Measurements from ENCODE around the gene MRPL12. TPM values are rescaled to one million over a fixed set of nuclear protein-coding genes. Genes with fewer than 3 reads are reported as not detected.

MRPL12 gene
- total and polyA plus RNA-seq, 3 experiments from 2014 or later: 53.6 to 255 (median 246) TPM

- no peaks in the 10 kb centered on the region for H3K27me3 ChIP-seq (ENCODE audit: insufficient read depth, low read length, poor library complexity, severe bottlenecking)
- CTCF ChIA-PET: no interaction called here
- Mint-ChIP-seq H3K36me3 (no peaks in the 10 kb centered on the region), H3K4me1 (no peaks in the 10 kb centered on the region), H3K27me3 (peaks cover 8 to 21% of the 10 kb centered on the region in 2 donors), H3K4me3 (no peak overlapping the region), H3K27ac (no peak overlapping the region), H3K9me3 (no peaks in the 10 kb centered on the region)
- POLR2A ChIA-PET: no interaction called here
- no peaks in the 10 kb centered on the region for H3K36me3 ChIP-seq (ENCODE audit: insufficient read depth, low read length)
- no peak for DNase-seq
- H3K9me3 ChIP-seq (ENCODE audit: low read length): no peaks in the 10 kb centered on the region
- no peak overlapping the region for H3K4me3 ChIP-seq (ENCODE audit: low read length)
- no peaks in the 10 kb centered on the region for H3K4me1 ChIP-seq (ENCODE audit: insufficient read depth, low read length)
- no peak overlapping the region for H3K27ac ChIP-seq (ENCODE audit: low read depth, low read length)
Measured at GRCh38 chr17:81726004-81726403, 22.8 kb downstream of the MRPL12 start.

DNA sequence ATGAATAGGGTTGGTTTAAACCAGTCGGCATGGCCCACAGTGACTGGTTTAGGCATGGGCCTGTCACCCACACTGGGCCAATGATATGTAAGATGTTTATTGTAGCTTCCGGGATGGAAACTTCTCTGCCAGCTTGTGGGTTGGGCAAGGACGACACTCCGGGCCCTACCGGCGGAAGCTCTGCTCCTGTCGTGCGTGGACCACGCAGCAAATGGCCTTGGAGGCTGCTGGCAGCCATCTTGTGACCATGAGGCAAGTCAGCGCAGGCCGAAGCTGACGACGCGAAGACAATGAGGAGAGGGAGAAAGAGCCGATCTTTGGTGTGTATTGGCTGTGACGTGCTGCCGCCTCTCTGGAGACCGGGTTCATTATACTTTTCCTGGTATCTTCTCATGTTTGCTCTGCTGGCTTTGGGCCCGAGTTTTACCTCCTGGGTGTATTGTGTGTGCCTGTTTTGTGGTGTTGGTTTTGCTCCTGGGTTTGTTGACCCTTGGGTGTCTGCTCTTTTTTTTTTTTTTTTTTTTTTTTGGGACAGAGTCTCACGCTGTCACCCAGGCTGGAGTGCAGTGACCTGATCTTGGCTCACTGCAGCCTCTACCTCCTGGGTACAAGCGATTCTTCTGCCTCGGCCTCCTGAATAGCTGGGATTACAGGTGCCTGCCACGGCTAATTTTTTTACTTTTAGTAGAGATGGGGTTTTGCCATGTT lies 24.3 kb downstream of the MRPL12 start:
- CTCF ChIA-PET: no interaction called here
- H3K4me1 ChIP-seq (ENCODE audit: insufficient read depth, low read length): no peaks in the 10 kb centered on the region

GRCh38 chr17:81733507-81734404 lies 30.6 kb downstream of the MRPL12 start:
- H3K36me3 ChIP-seq (ENCODE audit: insufficient read depth, low read length): no peaks in the 10 kb centered on the region
- peaks cover 0 to 8% (median 5%) of the 10 kb centered on the region in 3 donors for H3K4me1 Mint-ChIP-seq
- no peak overlapping the region for H3K4me3 ChIP-seq (ENCODE audit: low read length)
- peaks cover 4% of the 10 kb centered on the region for H3K27me3 ChIP-seq (ENCODE audit: insufficient read depth, low read length, poor library complexity, severe bottlenecking)
- no peak overlapping the region for H3K4me3 Mint-ChIP-seq
- POLR2A ChIA-PET: no interaction called here
- CTCF ChIA-PET: no interaction called here
- peaks cover 16 to 36% of the 10 kb centered on the region in 2 donors for H3K27me3 Mint-ChIP-seq
- H3K27ac Mint-ChIP-seq: no peak overlapping the region
- no peak overlapping the region for H3K27ac ChIP-seq (ENCODE audit: low read depth, low read length)
- H3K9me3 Mint-ChIP-seq: no peaks in the 10 kb centered on the region
- H3K36me3 Mint-ChIP-seq: no peaks in the 10 kb centered on the region
- DNase-seq: peak in 4 of 5 donors; percentile 21 to 69 (median 28)
- no peaks in the 10 kb centered on the region for H3K9me3 ChIP-seq (ENCODE audit: low read length)
- H3K4me1 ChIP-seq (ENCODE audit: insufficient read depth, low read length): no peaks in the 10 kb centered on the region

More for the DNA sequence above, 24.3 kb downstream of the MRPL12 start:
- DNase-seq: no peak
- Histone ChIP-seq H3K9me3 (ENCODE audit: low read length) (no peaks in the 10 kb centered on the region), H3K27me3 (ENCODE audit: insufficient read depth, low read length, poor library complexity, severe bottlenecking) (no peaks in the 10 kb centered on the region), H3K4me3 (ENCODE audit: low read length) (no peak overlapping the region), H3K36me3 (ENCODE audit: insufficient read depth, low read length) (no peaks in the 10 kb centered on the region), H3K27ac (ENCODE audit: low read depth, low read length) (no peak overlapping the region)
- Mint-ChIP-seq H3K4me1 (no peaks in the 10 kb centered on the region), H3K9me3 (no peaks in the 10 kb centered on the region), H3K36me3 (no peaks in the 10 kb centered on the region), H3K27me3 (peaks cover 11 to 28% of the 10 kb centered on the region in 2 donors), H3K4me3 (no peak overlapping the region), H3K27ac (peak overlapping the region in 1 of 8 donors; percentile 10)
- POLR2A ChIA-PET: no interaction called here

DNA sequence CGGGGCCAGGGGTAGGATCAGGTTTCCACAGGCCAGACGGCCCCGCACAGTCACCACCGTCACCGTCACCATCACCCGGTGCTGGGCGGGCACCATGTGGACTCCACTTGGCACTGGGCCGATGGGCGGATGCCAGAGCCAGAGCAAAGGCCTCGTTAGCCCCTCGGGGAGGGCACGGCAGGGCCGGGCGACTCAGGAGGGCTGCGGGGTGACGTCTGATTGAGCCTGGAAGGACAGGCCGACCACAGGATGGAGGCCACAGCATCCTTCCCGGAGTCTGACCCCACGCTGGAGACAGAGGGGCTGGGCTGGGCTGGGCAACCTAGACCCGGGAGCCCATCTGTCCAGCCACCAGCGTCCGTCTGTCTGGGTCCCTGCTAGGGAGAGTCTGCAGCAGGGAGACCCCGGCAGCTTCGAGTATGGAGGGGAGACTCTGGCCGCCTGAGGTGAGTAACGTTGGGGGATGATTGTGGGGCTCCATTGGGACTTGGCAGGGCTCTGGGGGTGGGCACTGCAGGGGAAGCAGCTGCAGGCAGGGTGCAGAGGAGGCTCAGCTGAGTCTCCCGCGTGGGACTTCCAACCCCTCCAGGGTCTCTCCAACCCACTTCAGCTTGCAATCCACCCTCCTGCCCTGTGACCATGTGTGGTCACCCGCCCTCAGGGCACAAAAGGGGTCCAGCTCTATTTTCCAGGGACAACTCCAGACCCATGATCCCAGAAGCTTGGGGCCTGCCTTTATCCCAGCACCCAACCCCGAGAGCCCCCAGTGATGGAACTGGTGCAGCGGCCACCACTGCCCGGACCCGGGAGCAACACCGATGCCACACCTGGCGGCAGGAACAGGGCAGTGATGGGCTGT lies 31.5 kb downstream of the MRPL12 start:
- Histone ChIP-seq H3K9me3 (ENCODE audit: low read length) (no peaks in the 10 kb centered on the region), H3K36me3 (ENCODE audit: insufficient read depth, low read length) (no peaks in the 10 kb centered on the region), H3K27ac (ENCODE audit: low read depth, low read length) (no peak overlapping the region), H3K27me3 (ENCODE audit: insufficient read depth, low read length, poor library complexity, severe bottlenecking) (peaks cover 4% of the 10 kb centered on the region), H3K4me1 (ENCODE audit: insufficient read depth, low read length) (no peaks in the 10 kb centered on the region), H3K4me3 (ENCODE audit: low read length) (no peak overlapping the region)
- Mint-ChIP-seq H3K4me1 (peaks cover 0 to 8% (median 5%) of the 10 kb centered on the region in 3 donors), H3K4me3 (no peak overlapping the region), H3K27me3 (peaks cover 16 to 37% of the 10 kb centered on the region in 2 donors), H3K27ac (no peak overlapping the region), H3K9me3 (no peaks in the 10 kb centered on the region), H3K36me3 (no peaks in the 10 kb centered on the region)
- no peak for DNase-seq
- ChIA-PET CTCF (interaction anchor here (0.5 to 1.2 kb wide), 2 partner anchors 105 to 226 kb away, joined by 3 read pairs; no protein-coding TSS in a partner anchor), POLR2A (no interaction called here)

DNA sequence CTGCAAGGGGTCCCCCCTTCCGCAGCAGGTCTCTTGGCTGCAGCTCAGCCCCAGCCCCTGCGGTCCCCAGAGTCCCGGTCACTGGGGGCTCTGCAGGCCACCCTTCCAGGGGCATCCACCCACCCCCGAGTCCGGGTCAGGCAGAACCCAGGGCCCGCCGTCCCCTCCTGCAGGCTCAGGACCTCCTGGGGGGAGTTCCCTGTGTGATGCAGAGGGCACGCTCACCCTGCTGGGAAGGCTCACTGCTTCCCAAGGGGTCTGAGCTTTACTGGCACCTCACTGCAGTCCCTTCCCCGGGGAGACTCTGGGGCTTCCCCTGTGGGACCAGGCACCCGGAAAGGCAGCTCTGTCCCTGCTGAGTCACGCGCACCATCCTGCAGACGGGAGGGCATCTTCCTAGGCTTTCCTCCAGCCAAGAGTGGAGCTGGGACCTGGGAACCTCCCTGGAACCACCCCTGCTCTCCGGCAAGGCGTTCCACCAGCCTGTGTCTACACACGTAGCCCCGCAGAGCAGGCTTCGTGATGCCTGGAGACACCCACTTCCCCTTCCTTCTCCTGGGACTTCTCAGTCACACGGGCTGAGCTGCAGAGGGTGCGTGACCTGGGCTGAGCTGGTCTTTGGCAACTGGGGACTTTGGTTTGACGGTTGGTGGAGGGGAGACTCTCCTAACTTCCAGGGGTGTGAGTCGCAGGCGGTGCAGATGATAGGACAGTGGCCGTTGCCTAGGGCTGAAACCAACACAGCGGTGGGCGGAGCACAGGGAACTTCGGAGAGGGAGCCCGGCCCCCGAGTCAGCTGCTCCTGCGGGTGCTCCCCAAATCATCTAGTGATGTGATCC lies 32.3 kb downstream of the MRPL12 start:
- H3K4me3 ChIP-seq (ENCODE audit: low read length): no peak overlapping the region
- Mint-ChIP-seq H3K4me3 (peak overlapping the region in 4 of 7 donors; percentile 10 to 45 (median 32)), H3K36me3 (no peaks in the 10 kb centered on the region), H3K27ac (peak overlapping the region in 1 of 8 donors; percentile 35), H3K27me3 (peaks cover 14 to 33% of the 10 kb centered on the region in 2 donors), H3K4me1 (peaks cover 0 to 8% (median 5%) of the 10 kb centered on the region in 3 donors), H3K9me3 (no peaks in the 10 kb centered on the region)
- H3K27me3 ChIP-seq (ENCODE audit: insufficient read depth, low read length, poor library complexity, severe bottlenecking): peaks cover 4% of the 10 kb centered on the region
- no peaks in the 10 kb centered on the region for H3K36me3 ChIP-seq (ENCODE audit: insufficient read depth, low read length)
- ChIA-PET POLR2A (no interaction called here), CTCF (interaction anchor here (1.2 kb wide), 1 partner anchor 225 kb away, joined by 3 read pairs; no protein-coding TSS in a partner anchor)
- no peaks in the 10 kb centered on the region for H3K9me3 ChIP-seq (ENCODE audit: low read length)
- DNase-seq: no peak
- H3K4me1 ChIP-seq (ENCODE audit: insufficient read depth, low read length): no peaks in the 10 kb centered on the region
- no peak overlapping the region for H3K27ac ChIP-seq (ENCODE audit: low read depth, low read length)

GRCh38 chr17:81737947-81738800 lies 35.0 kb downstream of the MRPL12 start:
- Mint-ChIP-seq H3K9me3 (no peaks in the 10 kb centered on the region), H3K27ac (no peak overlapping the region), H3K36me3 (no peaks in the 10 kb centered on the region), H3K4me3 (no peak overlapping the region), H3K4me1 (peaks cover 0 to 8% (median 5%) of the 10 kb centered on the region in 3 donors), H3K27me3 (peaks cover 8 to 20% of the 10 kb centered on the region in 2 donors)
- Histone ChIP-seq H3K9me3 (ENCODE audit: low read length) (no peaks in the 10 kb centered on the region), H3K4me1 (ENCODE audit: insufficient read depth, low read length) (no peaks in the 10 kb centered on the region), H3K36me3 (ENCODE audit: insufficient read depth, low read length) (no peaks in the 10 kb centered on the region), H3K27me3 (ENCODE audit: insufficient read depth, low read length, poor library complexity, severe bottlenecking) (peaks cover 4% of the 10 kb centered on the region), H3K27ac (ENCODE audit: low read depth, low read length) (no peak overlapping the region), H3K4me3 (ENCODE audit: low read length) (no peak overlapping the region)
- ChIA-PET POLR2A (no interaction called here), CTCF (no interaction called here)
- no peak for DNase-seq
